ENCODE data around the gene EIF1. TPM values are rescaled to one million over a fixed set of nuclear protein-coding genes. Genes with fewer than 3 reads are reported as not detected.

Gene EIF1
- total and polyA plus RNA-seq, 12 donors, result 105 to 1,189 (median 442) TPM

DNA sequence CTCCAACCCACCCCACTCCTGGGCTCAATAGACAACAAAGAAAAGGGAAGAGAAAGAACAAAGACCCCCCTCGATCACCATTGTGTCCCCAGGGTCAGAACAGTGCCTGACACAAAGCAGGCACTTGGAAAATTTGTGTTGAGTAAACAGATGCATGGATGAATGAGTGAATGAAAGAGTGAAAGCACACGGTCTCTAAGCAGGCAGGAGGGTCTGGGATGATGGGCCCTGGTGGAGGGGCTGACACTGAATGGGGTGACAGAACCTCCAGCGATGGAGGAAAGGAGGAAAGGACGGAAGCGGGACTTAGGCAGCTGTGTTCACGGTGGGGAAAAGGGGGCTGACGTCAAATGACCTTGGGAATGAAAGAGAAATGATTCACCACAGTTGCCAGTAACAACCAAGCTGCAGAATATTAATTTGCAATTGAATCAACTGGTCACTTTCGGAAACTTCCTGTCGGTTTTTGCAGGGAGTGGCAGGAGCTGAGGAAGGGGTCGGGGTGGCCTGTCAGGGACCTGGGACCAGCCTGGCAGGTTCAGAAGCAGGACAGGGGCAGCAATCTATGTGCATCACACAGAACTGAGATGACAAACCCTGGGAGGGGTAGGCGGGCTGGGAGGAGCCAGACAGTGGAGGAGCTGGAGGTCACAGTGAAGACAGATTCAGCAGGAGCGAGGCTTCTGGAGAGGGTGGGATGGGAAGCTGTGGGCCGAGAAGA lies 16.7 kb downstream of the EIF1 start:
- Histone ChIP-seq H3K4me3 (peak overlapping the region in 1 of 4 donors; percentile 27), H3K27ac (peak overlapping the region in 4 of 5 donors; percentile 19 to 85 (median 72)), H3K9me3 (replicated peaks in 1 of 3) (no peaks in the 10 kb centered on the region), H3K36me3 (replicated peaks in 1 of 2) (no peaks in the 10 kb centered on the region), H3K27me3 (no peaks in the 10 kb centered on the region), H3K4me1 (replicated peaks in 1 of 2) (peaks cover 12 to 14% of the 10 kb centered on the region in 2 donors)
- intact Hi-C loops (cut with DNase I), result no loop called here
- peak in 1 of 2 donors; percentile 16 for TF ChIP-seq POLR2A (IDR thresholded peaks at IDR 0.05)
- TF ChIP-seq, protein P1, sequence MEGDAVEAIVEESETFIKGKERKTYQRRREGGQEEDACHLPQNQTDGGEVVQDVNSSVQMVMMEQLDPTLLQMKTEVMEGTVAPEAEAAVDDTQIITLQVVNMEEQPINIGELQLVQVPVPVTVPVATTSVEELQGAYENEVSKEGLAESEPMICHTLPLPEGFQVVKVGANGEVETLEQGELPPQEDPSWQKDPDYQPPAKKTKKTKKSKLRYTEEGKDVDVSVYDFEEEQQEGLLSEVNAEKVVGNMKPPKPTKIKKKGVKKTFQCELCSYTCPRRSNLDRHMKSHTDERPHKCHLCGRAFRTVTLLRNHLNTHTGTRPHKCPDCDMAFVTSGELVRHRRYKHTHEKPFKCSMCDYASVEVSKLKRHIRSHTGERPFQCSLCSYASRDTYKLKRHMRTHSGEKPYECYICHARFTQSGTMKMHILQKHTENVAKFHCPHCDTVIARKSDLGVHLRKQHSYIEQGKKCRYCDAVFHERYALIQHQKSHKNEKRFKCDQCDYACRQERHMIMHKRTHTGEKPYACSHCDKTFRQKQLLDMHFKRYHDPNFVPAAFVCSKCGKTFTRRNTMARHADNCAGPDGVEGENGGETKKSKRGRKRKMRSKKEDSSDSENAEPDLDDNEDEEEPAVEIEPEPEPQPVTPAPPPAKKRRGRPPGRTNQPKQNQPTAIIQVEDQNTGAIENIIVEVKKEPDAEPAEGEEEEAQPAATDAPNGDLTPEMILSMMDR (IDR thresholded peaks at IDR 0.05), result no peak
- peak; percentile 68 to 81 (median 75) for DNase-seq
- WGBS, 4 donors, result 30 to 43% (median 34%) methylated on average over 12 to 13 of the region's 13 CpGs

- Histone ChIP-seq H3K27me3 (no peaks in the 10 kb centered on the region), H3K4me3 (no peak overlapping the region), H3K27ac (no peak overlapping the region), H3K9me3 (replicated peaks in 1 of 3) (no peaks in the 10 kb centered on the region), H3K36me3 (replicated peaks in 1 of 2) (no peaks in the 10 kb centered on the region), H3K4me1 (replicated peaks in 1 of 2) (peaks cover 12 to 14% of the 10 kb centered on the region in 2 donors)
- intact Hi-C loops (cut with DNase I), result no loop called here
- no peak for DNase-seq
- TF ChIP-seq POLR2A (IDR thresholded peaks at IDR 0.05), result no peak
- TF ChIP-seq, protein P1 (IDR thresholded peaks at IDR 0.05), result no peak
- 51 to 71% (median 61%) methylated on average over 10 of the region's 10 CpGs for WGBS, 4 donors
Observed at GRCh38 chr17:41707803-41708669, 19.4 kb downstream of the EIF1 start.

GRCh38 chr17:41710472-41711090 lies 21.9 kb downstream of the EIF1 start:
- intact Hi-C loops (cut with DNase I), result no loop called here
- Histone ChIP-seq H3K36me3 (replicated peaks in 1 of 2) (no peaks in the 10 kb centered on the region), H3K4me1 (replicated peaks in 1 of 2) (peaks cover 5 to 7% of the 10 kb centered on the region in 2 donors), H3K27me3 (no peaks in the 10 kb centered on the region), H3K4me3 (no peak overlapping the region), H3K9me3 (replicated peaks in 1 of 3) (no peaks in the 10 kb centered on the region), H3K27ac (no peak overlapping the region)
- 44 to 53% (median 51%) methylated on average over 8 of the region's 8 CpGs for WGBS, 4 donors
- TF ChIP-seq, protein P1 (IDR thresholded peaks at IDR 0.05), result no peak
- TF ChIP-seq POLR2A (IDR thresholded peaks at IDR 0.05), result no peak
- DNase-seq, result peak in 4 of 7 donors; percentile 48 to 92 (median 64)
